ENCODE measurements around the gene RYR2.

- TF ChIP-seq POLR2A (IDR thresholded peaks at IDR 0.05) (no peak), EP300 (IDR thresholded peaks at IDR 0.05) (no peak)
- TF ChIP-seq, protein P1, sequence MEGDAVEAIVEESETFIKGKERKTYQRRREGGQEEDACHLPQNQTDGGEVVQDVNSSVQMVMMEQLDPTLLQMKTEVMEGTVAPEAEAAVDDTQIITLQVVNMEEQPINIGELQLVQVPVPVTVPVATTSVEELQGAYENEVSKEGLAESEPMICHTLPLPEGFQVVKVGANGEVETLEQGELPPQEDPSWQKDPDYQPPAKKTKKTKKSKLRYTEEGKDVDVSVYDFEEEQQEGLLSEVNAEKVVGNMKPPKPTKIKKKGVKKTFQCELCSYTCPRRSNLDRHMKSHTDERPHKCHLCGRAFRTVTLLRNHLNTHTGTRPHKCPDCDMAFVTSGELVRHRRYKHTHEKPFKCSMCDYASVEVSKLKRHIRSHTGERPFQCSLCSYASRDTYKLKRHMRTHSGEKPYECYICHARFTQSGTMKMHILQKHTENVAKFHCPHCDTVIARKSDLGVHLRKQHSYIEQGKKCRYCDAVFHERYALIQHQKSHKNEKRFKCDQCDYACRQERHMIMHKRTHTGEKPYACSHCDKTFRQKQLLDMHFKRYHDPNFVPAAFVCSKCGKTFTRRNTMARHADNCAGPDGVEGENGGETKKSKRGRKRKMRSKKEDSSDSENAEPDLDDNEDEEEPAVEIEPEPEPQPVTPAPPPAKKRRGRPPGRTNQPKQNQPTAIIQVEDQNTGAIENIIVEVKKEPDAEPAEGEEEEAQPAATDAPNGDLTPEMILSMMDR (IDR thresholded peaks at IDR 0.05), result no peak
These were observed 375.1 kb downstream of the RYR2 start for GRCh38 chr1:237416924-237417655.

Measured in suprapubic skin (tissue), 3 donors.